Neuronal stem cell (in vitro differentiated cells): ENCODE data around the gene ZNF83.
"Not testable (repeated sequence)": the region's sequence is repeated elsewhere in the genome, so short reads cannot be mapped to it uniquely, and the experiment has no call there.

ENCODE experiments used
- DNase-seq: peaks from one replicate; pipeline ENCODE4 v3.0.0-alpha.2; 2013; ENCODE audit warnings: low spot score
- H2AFZ ChIP-seq: one replicate; pipeline ENCODE4 v1.6.1; 2013; ENCODE audit warnings: mild to moderate bottlenecking, low read length, inconsistent platforms
- H2AK5ac ChIP-seq: 2 replicates; pipeline ENCODE4 v1.6.1; 2013; ENCODE audit warnings: low read depth, mild to moderate bottlenecking, inconsistent platforms, low read length, moderate library complexity, mixed read lengths
- H2BK120ac ChIP-seq: 2 replicates; pipeline ENCODE4 v1.6.1; 2013; ENCODE audit warnings: low read depth, mild to moderate bottlenecking, inconsistent platforms, low read length, moderate library complexity, mixed read lengths
- H2BK12ac ChIP-seq: one replicate; pipeline ENCODE4 v1.6.1; 2013; ENCODE audit warnings: low read length, inconsistent platforms
- H2BK15ac ChIP-seq: 2 replicates; pipeline ENCODE4 v1.6.1; 2013; ENCODE audit warnings: mild to moderate bottlenecking, low read length, inconsistent platforms, mixed read lengths
- H2BK5ac ChIP-seq: one replicate; pipeline ENCODE4 v1.6.1; 2013; ENCODE audit warnings: inconsistent platforms, mild to moderate bottlenecking, low read length, moderate library complexity
- H3K14ac ChIP-seq: one replicate; pipeline ENCODE4 v1.6.1; 2013; ENCODE audit warnings: low read length, inconsistent platforms
- H3K18ac ChIP-seq: 2 replicates; pipeline ENCODE4 v1.6.1; 2013; ENCODE audit warnings: low read length, inconsistent platforms
- H3K23ac ChIP-seq: 2 replicates; pipeline ENCODE4 v1.6.1; 2013; ENCODE audit warnings: low read depth, mild to moderate bottlenecking, mixed read lengths, low read length, inconsistent platforms; ENCODE audit not compliant: poor library complexity
- H3K27ac ChIP-seq: replicated peaks from 3 replicates; pipeline ENCODE4 v1.5.1; 2013; ENCODE audit warnings: low read length, inconsistent platforms
- H3K27me3 ChIP-seq, 3 experiments: 2 replicates each; pipeline ENCODE4 v1.6.1; 2013; ENCODE audit warnings: low read length in 3 of 3, mild to moderate bottlenecking in 2 of 3, inconsistent platforms in 1 of 3, low read depth in 1 of 3, mixed read lengths in 1 of 3, moderate library complexity in 1 of 3; ENCODE audit not compliant: control insufficient read depth in 3 of 3, insufficient read depth in 3 of 3
- H3K36me3 ChIP-seq, 2 donors: replicated peaks in 1 of 2; 2 replicates each; pipeline ENCODE4 v1.6.1; 2013; ENCODE audit warnings: low read length in 2 of 2; ENCODE audit not compliant: control insufficient read depth in 2 of 2, insufficient read depth in 2 of 2
- H3K4ac ChIP-seq: 2 replicates; pipeline ENCODE4 v1.6.1; 2013; ENCODE audit warnings: inconsistent platforms, mild to moderate bottlenecking, low read length, moderate library complexity
- H3K4me1 ChIP-seq, 2 donors: 1 replicate in 1 of 2; 2 replicates in 1 of 2; pipeline ENCODE4 v1.6.1; 2013; ENCODE audit warnings: low read length in 2 of 2, low read depth in 1 of 2; ENCODE audit not compliant: control insufficient read depth in 2 of 2, insufficient read depth in 1 of 2
- H3K4me2 ChIP-seq: one replicate; pipeline ENCODE4 v1.6.1; 2013; ENCODE audit warnings: mild to moderate bottlenecking, low read length, inconsistent platforms; ENCODE audit not compliant: insufficient read depth, poor library complexity, severe bottlenecking
- H3K4me3 ChIP-seq, 2 donors: 2 replicates each; pipeline ENCODE4 v1.5.1; 2013; ENCODE audit warnings: low read length in 2 of 2, mild to moderate bottlenecking in 2 of 2, inconsistent platforms in 1 of 2, moderate library complexity in 1 of 2
- H3K79me1 ChIP-seq: one replicate; pipeline ENCODE4 v1.6.1; 2013; ENCODE audit warnings: low read depth, mild to moderate bottlenecking, inconsistent platforms, low read length, moderate library complexity
- H3K9ac ChIP-seq: one replicate; pipeline ENCODE4 v1.6.1; 2013; ENCODE audit warnings: mild to moderate bottlenecking, low read depth, low read length, inconsistent platforms; ENCODE audit not compliant: poor library complexity
- H3K9me3 ChIP-seq, 2 donors: replicated peaks in 1 of 2; 2 replicates each; pipeline versions ENCODE3 to v1.6.1; 2013; ENCODE audit warnings: low read length in 2 of 2, mild to moderate bottlenecking in 2 of 2, inconsistent platforms in 1 of 2, low read depth in 1 of 2, mixed read lengths in 1 of 2, moderate library complexity in 1 of 2; ENCODE audit not compliant: control insufficient read depth in 2 of 2, insufficient read depth in 1 of 2
- H4K8ac ChIP-seq: one replicate; pipeline ENCODE4 v1.6.1; 2013; ENCODE audit warnings: low read depth, mild to moderate bottlenecking, inconsistent platforms, low read length, moderate library complexity
- H4K91ac ChIP-seq: one replicate; pipeline ENCODE4 v1.6.1; 2013; ENCODE audit warnings: low read length, low read depth, mild to moderate bottlenecking, inconsistent platforms; ENCODE audit not compliant: poor library complexity
- WGBS, 2 donors: extraction: QIAGEN DNeasy Blood & Tissue Kit; methylation state at CpG; one replicate each; pipeline ENCODE4 v1.1.7; 2013; ENCODE audit warnings: missing lambda C conversion rate in 2 of 2, mixed read lengths in 1 of 2; ENCODE audit not compliant: insufficient read length in 2 of 2, insufficient replicate concordance in 1 of 2; ENCODE audit errors: extremely low coverage in 2 of 2; 5-methylcytosine and 5-hydroxymethylcytosine counted together

ZNF83 gene

DNA sequence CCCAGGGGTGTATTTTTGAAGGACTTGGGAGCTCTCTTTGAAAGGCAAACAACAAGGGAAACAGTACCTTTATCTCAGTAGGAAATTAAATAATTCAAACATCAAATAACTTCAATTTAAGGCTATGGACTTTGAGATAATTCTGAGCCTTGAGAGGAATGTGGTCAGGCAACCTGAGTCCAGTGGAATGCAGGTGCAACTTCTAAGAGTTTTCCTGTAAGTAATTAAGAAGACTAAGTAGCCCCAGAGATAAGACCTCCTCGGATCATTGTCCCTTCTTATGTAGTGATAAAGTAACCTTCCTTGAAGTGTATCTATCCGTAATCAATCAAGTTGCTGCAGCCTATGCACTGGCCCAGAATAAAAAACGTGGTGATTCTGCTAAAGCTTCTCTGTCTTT is 38.9 kb downstream of the ZNF83 start:
- H3K27ac ChIP-seq: no peak overlapping the region

DNA sequence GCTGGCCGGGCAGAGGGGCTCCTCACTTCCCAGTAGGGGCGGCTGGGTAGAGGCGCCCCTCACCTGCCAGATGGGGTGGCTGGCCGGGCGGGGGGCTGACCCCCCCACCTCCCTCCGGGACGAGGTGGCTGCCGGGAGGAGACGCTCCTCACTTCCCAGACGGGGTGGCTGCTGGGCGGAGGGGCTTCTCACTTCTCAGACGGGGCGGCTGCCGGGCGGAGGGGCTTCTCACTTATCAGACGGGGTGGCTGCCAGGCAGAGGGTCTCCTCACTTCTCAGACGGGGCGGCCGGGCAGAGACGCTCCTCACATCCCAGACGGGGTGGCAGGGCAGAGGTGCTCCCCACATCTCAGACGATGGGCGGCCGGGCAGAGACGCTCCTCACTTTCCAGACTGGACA is 44.7 kb downstream of the ZNF83 start:
- not testable (repeated sequence) for H3K9ac ChIP-seq, H3K23ac ChIP-seq, H3K14ac ChIP-seq, H2BK15ac ChIP-seq, H4K91ac ChIP-seq, H2BK120ac ChIP-seq, H2AK5ac ChIP-seq, H3K27me3 ChIP-seq, H4K8ac ChIP-seq, H3K18ac ChIP-seq, H3K4me2 ChIP-seq, H2BK12ac ChIP-seq, H3K79me1 ChIP-seq, DNase-seq, H3K4ac ChIP-seq, H3K4me1 ChIP-seq, H3K27ac ChIP-seq, H2BK5ac ChIP-seq, H2AFZ ChIP-seq, H3K4me3 ChIP-seq
- WGBS, 2 donors: no CpG with 5 or more reads among the region's 25 CpGs
- H3K36me3 ChIP-seq: peaks cover 16 to 61% of the 10 kb centered on the region in 2 donors
- peaks cover 7 to 35% of the 10 kb centered on the region in 2 donors for H3K9me3 ChIP-seq

More for the DNA sequence above, 38.9 kb downstream of the ZNF83 start:
- Histone ChIP-seq H2AFZ (no peak overlapping the region), H3K9ac (no peak overlapping the region), H2BK15ac (no peak overlapping the region), H3K9me3 (peaks cover 7 to 39% of the 10 kb centered on the region in 2 donors), H3K14ac (no peak overlapping the region), H3K36me3 (peaks cover 13 to 34% of the 10 kb centered on the region in 2 donors), H2BK120ac (no peak overlapping the region), H2BK12ac (no peak overlapping the region), H3K4me3 (no peak overlapping the region), H3K4me2 (no peak overlapping the region), H4K8ac (no peak overlapping the region), H3K4me1 (peaks cover 0 to 5% of the 10 kb centered on the region in 2 donors), H2BK5ac (no peak overlapping the region), H3K4ac (no peak overlapping the region), H4K91ac (no peak overlapping the region), H3K23ac (no peak overlapping the region), H3K18ac (no peak overlapping the region), H3K79me1 (no peaks in the 10 kb centered on the region), H3K27me3 (no peaks in the 10 kb centered on the region), H2AK5ac (no peak overlapping the region)
- no CpG with 5 or more reads among the region's 3 CpGs for WGBS, 2 donors
- no peak for DNase-seq

DNA sequence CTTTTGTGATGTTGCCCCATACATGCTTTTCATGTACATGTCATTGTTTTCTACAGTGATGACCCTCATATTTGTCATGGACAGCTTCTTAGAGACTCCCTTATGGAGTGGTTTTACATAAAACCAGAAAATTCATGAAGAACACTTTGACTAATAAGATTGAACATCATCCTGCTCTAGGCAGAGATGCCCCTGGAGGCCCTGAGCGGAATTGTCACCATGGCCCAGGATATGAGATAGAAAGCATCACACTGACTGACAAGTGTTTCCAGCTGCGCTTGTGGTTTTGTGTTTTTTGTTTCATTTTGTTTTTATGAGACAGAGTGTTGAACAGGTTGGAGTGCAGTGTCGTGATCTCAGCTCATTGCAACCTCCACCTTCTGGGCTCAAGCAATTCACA is 45.9 kb downstream of the ZNF83 start:
- Histone ChIP-seq H3K4ac (no peak overlapping the region), H3K4me3 (no peak overlapping the region), H2BK5ac (no peak overlapping the region), H2BK12ac (no peak overlapping the region), H4K8ac (no peak overlapping the region), H3K9ac (no peak overlapping the region), H3K4me1 (no peaks in the 10 kb centered on the region), H3K23ac (no peak overlapping the region), H2AK5ac (no peak overlapping the region), H3K9me3 (peaks cover 4 to 33% of the 10 kb centered on the region in 2 donors), H3K79me1 (peaks cover 1% of the 10 kb centered on the region), H4K91ac (no peak overlapping the region), H3K36me3 (peaks cover 16 to 62% of the 10 kb centered on the region in 2 donors), H3K4me2 (no peak overlapping the region), H2BK120ac (no peak overlapping the region), H2BK15ac (no peak overlapping the region), H2AFZ (no peak overlapping the region), H3K14ac (no peak overlapping the region), H3K27ac (no peak overlapping the region), H3K27me3 (no peaks in the 10 kb centered on the region), H3K18ac (no peak overlapping the region)
- no CpG with 5 or more reads among the region's 3 CpGs for WGBS, 2 donors
- DNase-seq: no peak

DNA sequence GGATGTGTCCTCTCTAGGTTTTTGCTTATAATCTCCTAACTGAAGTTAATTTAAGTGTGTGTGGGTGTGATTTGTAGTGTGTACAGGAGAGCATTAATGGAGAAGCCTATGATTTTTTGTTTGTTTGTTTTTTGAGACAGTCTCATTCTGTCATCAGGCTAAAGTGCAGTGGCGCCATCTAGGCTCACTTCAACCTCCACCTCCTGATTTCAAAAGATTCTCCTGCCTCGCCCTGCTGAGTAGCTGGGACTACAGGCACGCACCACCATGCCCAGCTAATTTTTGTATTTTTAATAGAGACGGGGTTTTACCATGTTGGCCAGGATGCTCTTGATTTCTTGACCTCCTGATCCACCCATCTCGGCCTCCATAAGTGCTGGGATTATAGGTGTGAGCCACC is 47.4 kb downstream of the ZNF83 start:
- Histone ChIP-seq H3K27me3 (no peaks in the 10 kb centered on the region), H2BK120ac (no peak overlapping the region), H3K36me3 (peaks cover 9 to 58% of the 10 kb centered on the region in 2 donors), H3K14ac (no peak overlapping the region), H3K18ac (no peak overlapping the region), H3K4me2 (no peak overlapping the region), H4K91ac (no peak overlapping the region), H3K4ac (no peak overlapping the region), H3K23ac (no peak overlapping the region), H2BK12ac (no peak overlapping the region), H2AFZ (no peak overlapping the region), H3K4me3 (no peak overlapping the region), H3K4me1 (no peaks in the 10 kb centered on the region), H3K9me3 (peaks cover 0 to 21% of the 10 kb centered on the region in 2 donors), H2BK15ac (no peak overlapping the region), H4K8ac (no peak overlapping the region), H2BK5ac (no peak overlapping the region), H2AK5ac (no peak overlapping the region), H3K27ac (no peak overlapping the region), H3K79me1 (peaks cover 3% of the 10 kb centered on the region), H3K9ac (no peak overlapping the region)
- WGBS, 2 donors: no CpG with 5 or more reads among the region's 5 CpGs
- no peak for DNase-seq
